Measurements from ENCODE around the gene CHRNB2. TPM values are rescaled to one million over a fixed set of nuclear protein-coding genes. Genes with fewer than 3 reads are reported as not detected.

CHRNB2 gene, protein sequence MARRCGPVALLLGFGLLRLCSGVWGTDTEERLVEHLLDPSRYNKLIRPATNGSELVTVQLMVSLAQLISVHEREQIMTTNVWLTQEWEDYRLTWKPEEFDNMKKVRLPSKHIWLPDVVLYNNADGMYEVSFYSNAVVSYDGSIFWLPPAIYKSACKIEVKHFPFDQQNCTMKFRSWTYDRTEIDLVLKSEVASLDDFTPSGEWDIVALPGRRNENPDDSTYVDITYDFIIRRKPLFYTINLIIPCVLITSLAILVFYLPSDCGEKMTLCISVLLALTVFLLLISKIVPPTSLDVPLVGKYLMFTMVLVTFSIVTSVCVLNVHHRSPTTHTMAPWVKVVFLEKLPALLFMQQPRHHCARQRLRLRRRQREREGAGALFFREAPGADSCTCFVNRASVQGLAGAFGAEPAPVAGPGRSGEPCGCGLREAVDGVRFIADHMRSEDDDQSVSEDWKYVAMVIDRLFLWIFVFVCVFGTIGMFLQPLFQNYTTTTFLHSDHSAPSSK
- total RNA-seq = under 1 TPM; under 0.01 to 0.65 (median 0.19) TPM

DNA sequence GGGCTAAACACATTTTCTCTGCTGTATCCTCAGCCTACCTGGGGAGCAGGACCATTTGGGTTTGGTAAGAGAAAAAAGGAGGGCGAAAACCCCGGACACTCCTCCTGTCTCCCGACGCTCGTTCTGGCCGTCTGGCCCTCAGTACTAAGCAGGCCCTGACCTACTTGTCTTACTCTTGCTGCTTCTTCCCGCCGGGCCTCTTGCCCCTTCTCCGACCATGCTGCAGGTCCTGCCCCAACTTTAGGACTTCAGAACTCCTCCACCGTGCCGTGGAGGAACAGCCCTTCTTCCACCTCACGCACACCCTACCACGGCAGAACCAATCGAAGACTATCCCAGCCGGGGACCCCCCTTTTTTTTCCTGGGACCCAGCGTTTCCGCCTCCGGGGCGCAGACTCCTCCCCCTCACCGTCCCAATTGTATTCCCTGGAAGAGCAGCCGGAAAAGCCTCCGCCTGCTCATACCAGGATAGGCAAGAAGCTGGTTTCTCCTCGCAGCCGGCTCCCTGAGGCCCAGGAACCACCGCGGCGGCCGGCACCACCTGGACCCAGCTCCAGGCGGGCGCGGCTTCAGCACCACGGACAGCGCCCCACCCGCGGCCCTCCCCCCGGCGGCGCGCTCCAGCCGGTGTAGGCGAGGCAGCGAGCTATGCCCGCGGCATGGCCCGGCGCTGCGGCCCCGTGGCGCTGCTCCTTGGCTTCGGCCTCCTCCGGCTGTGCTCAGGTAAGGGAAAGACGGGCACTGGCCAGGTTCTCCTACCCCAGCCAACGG is at the start of gene CHRNB2:
TSS of gene CHRNB2 (plus strand) at position 393 of the 771 bp plus-strand sequence. CDS start at position 660, 267 bp downstream.
- no peaks in the 10 kb centered on the region for H3K36me3 ChIP-seq
- peaks cover 0 to 36% (median 0%) of the 10 kb centered on the region in 4 donors for H3K27me3 ChIP-seq
- no peaks in the 10 kb centered on the region for H3K9me3 ChIP-seq
- peaks cover 8 to 13% (median 12%) of the 10 kb centered on the region in 4 donors for H3K4me1 ChIP-seq
- 3% methylated on average over 29 of the region's 53 CpGs for whole genome bisulfite sequencing
- intact Hi-C loops (cut with DNase I) = no loop called here
- H3K27ac ChIP-seq (replicated peaks in 1 of 4) = no peak within 1 kb of the TSS
- no peak for DNase-seq (ENCODE audit: extremely low spot score)
- peak within 1 kb of the TSS; percentile 7 to 35 (median 30) for H3K4me3 ChIP-seq
- no peak for TF ChIP-seq EP300 (IDR thresholded peaks at IDR 0.05)
- TF ChIP-seq POLR2A (IDR thresholded peaks at IDR 0.05; ENCODE audit: low read depth) = no peak
- TF ChIP-seq, protein P1, sequence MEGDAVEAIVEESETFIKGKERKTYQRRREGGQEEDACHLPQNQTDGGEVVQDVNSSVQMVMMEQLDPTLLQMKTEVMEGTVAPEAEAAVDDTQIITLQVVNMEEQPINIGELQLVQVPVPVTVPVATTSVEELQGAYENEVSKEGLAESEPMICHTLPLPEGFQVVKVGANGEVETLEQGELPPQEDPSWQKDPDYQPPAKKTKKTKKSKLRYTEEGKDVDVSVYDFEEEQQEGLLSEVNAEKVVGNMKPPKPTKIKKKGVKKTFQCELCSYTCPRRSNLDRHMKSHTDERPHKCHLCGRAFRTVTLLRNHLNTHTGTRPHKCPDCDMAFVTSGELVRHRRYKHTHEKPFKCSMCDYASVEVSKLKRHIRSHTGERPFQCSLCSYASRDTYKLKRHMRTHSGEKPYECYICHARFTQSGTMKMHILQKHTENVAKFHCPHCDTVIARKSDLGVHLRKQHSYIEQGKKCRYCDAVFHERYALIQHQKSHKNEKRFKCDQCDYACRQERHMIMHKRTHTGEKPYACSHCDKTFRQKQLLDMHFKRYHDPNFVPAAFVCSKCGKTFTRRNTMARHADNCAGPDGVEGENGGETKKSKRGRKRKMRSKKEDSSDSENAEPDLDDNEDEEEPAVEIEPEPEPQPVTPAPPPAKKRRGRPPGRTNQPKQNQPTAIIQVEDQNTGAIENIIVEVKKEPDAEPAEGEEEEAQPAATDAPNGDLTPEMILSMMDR (IDR thresholded peaks at IDR 0.05) = peak in 2 of 3 experiments; percentile 11 to 23
- TF ChIP-seq POLR2AphosphoS5 (IDR thresholded peaks at IDR 0.05) = peak in 1 of 2 donors; percentile 33

DNA sequence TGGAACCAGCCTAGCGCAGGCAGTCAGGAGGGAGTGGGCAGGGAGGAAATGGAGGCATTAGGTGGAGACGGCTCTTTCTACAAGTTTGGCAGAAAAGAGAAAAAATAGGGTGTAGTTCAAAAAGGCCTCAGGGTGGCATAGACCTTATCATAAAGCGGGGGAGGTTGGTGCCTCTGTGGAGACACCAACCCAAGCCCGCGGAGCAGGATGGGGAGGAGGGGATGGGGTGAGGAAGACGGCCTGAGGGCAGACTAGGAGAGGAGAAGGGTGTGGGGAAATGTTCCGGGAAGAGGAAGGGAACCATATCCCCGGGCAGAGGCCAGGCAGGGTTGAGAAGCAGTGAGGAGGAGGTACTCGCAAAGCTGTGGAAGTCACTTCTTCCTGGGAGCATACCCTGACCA is 48.0 kb upstream of the CHRNB2 start:
- WGBS = 74% methylated on average over 9 of the region's 9 CpGs
- no peaks in the 10 kb centered on the region for H3K9me3 ChIP-seq
- H3K4me1 ChIP-seq = peaks cover 0 to 19% (median 7%) of the 10 kb centered on the region in 4 donors
- H3K27me3 ChIP-seq = no peaks in the 10 kb centered on the region
- no peaks in the 10 kb centered on the region for H3K36me3 ChIP-seq
- H3K4me3 ChIP-seq = no peak overlapping the region
- intact Hi-C loops (cut with DNase I) = no loop called here
- TF ChIP-seq, protein P1 (IDR thresholded peaks at IDR 0.05) = no peak
- TF ChIP-seq POLR2AphosphoS5 (IDR thresholded peaks at IDR 0.05) (no peak), EP300 (IDR thresholded peaks at IDR 0.05) (no peak)
- H3K27ac ChIP-seq (replicated peaks in 1 of 4) = peak overlapping the region in 2 of 4 donors; percentile 3 to 22
- DNase-seq (ENCODE audit: extremely low spot score) = no peak

DNA sequence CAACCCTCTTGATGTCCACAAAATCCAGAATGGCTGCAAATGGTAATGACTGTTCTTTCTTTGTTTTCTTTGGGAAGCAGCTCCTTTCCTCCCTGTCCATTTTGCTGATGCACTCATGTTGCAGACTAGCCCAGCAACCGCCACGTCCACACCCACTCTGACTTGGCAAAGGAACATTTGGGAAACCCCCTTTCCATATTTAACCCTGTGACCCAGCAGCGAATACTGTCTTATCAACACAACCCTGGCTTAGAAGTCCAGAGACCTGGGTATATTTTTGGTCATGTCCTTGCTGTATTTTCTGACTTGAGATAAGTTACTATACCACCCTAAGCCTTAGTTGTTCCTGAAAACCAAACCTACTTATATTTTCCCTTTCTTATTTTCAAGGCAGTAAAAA is 47.2 kb upstream of the CHRNB2 start:
- Histone ChIP-seq H3K4me3 (no peak overlapping the region), H3K4me1 (peaks cover 0 to 19% (median 7%) of the 10 kb centered on the region in 4 donors), H3K27me3 (no peaks in the 10 kb centered on the region), H3K9me3 (no peaks in the 10 kb centered on the region), H3K36me3 (no peaks in the 10 kb centered on the region), H3K27ac (replicated peaks in 1 of 4) (peak overlapping the region in 1 of 4 donors; percentile 22)
- no peak for DNase-seq (ENCODE audit: extremely low spot score)
- intact Hi-C loops (cut with DNase I) = no loop called here
- 34% methylated on average over 3 of the region's 3 CpGs for WGBS
- TF ChIP-seq, protein P1 (IDR thresholded peaks at IDR 0.05) = no peak

DNA sequence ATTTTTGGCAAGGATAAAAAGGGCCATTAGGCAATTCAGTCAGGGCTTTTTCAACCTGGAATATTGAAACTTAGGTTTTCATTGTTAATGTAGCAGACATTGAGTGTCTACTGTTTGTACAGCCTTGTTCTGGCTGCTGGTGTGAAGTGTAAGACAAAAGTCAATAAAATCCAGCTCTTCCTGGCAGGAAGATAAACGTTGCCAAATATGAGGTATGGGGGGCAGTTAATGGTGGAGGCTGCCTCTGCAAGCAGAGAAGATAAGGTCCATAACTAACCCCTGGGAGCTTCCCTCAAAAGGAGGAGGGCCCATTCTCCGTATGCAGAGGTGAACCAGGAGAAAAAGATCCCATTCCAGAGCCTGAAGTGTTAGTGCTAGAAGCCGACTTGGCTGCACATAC is 45.9 kb upstream of the CHRNB2 start:
- no peak for TF ChIP-seq EP300 (IDR thresholded peaks at IDR 0.05)
- TF ChIP-seq POLR2A (IDR thresholded peaks at IDR 0.05; ENCODE audit: low read depth) = no peak
- TF ChIP-seq, protein P1 (IDR thresholded peaks at IDR 0.05) = no peak
- no peak for TF ChIP-seq POLR2AphosphoS5 (IDR thresholded peaks at IDR 0.05)
- Histone ChIP-seq H3K27me3 (no peaks in the 10 kb centered on the region), H3K4me3 (no peak overlapping the region), H3K4me1 (peaks cover 0 to 19% (median 7%) of the 10 kb centered on the region in 4 donors), H3K27ac (replicated peaks in 1 of 4) (no peak overlapping the region), H3K9me3 (no peaks in the 10 kb centered on the region), H3K36me3 (no peaks in the 10 kb centered on the region)
- WGBS = 61% methylated on average over 3 of the region's 3 CpGs
- no peak for DNase-seq (ENCODE audit: extremely low spot score)
- intact Hi-C loops (cut with DNase I) = no loop called here

Measured in esophagus muscularis mucosa (tissue), 4 donors.